WTC11 (cell line): ENCODE data around the gene LOXL4.

ENCODE experiments used
- SOX15 ChIP-seq: fragments of 250-450 bp; sonication (Bioruptor Pico); IDR thresholded peaks from 2 replicates; pipeline ENCODE4 v1.9.0; 2021; ENCODE audit warnings: mild to moderate bottlenecking
- USF2 ChIP-seq: sonication (generic); formaldehyde crosslinking; IDR thresholded peaks from 2 replicates; pipeline ENCODE4 v1.8.1; 2023; ENCODE audit warnings: mild to moderate bottlenecking, missing genetic modification reagents, moderate library complexity
- TF ChIP-seq, protein P1 (sequence below): sonication (generic); formaldehyde crosslinking; IDR thresholded peaks from 2 replicates; pipeline ENCODE4 v1.8.0; 2022; ENCODE audit warnings: mild to moderate bottlenecking, missing genetic modification reagents
- TF ChIP-seq, protein P2 (sequence below): fragments of 200-600 bp; IDR thresholded peaks from 2 replicates; pipeline ENCODE4 v1.8.0; 2022; ENCODE audit warnings: antibody characterized with exemption
- TF ChIP-seq, protein P3 (sequence below): sonication (generic); formaldehyde crosslinking; IDR thresholded peaks from 2 replicates; pipeline ENCODE4 v1.8.0; 2023; ENCODE audit warnings: mild to moderate bottlenecking, missing genetic modification reagents

- TF ChIP-seq USF2 (CRISPR knock-in tag) (no peak), SOX15 (CRISPR knock-in tag) (no peak)
- TF ChIP-seq, protein P1, sequence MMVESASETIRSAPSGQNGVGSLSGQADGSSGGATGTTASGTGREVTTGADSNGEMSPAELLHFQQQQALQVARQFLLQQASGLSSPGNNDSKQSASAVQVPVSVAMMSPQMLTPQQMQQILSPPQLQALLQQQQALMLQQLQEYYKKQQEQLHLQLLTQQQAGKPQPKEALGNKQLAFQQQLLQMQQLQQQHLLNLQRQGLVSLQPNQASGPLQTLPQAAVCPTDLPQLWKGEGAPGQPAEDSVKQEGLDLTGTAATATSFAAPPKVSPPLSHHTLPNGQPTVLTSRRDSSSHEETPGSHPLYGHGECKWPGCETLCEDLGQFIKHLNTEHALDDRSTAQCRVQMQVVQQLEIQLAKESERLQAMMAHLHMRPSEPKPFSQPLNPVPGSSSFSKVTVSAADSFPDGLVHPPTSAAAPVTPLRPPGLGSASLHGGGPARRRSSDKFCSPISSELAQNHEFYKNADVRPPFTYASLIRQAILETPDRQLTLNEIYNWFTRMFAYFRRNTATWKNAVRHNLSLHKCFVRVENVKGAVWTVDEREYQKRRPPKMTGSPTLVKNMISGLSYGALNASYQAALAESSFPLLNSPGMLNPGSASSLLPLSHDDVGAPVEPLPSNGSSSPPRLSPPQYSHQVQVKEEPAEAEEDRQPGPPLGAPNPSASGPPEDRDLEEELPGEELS (CRISPR knock-in tag) = no peak
- TF ChIP-seq, protein P2, sequence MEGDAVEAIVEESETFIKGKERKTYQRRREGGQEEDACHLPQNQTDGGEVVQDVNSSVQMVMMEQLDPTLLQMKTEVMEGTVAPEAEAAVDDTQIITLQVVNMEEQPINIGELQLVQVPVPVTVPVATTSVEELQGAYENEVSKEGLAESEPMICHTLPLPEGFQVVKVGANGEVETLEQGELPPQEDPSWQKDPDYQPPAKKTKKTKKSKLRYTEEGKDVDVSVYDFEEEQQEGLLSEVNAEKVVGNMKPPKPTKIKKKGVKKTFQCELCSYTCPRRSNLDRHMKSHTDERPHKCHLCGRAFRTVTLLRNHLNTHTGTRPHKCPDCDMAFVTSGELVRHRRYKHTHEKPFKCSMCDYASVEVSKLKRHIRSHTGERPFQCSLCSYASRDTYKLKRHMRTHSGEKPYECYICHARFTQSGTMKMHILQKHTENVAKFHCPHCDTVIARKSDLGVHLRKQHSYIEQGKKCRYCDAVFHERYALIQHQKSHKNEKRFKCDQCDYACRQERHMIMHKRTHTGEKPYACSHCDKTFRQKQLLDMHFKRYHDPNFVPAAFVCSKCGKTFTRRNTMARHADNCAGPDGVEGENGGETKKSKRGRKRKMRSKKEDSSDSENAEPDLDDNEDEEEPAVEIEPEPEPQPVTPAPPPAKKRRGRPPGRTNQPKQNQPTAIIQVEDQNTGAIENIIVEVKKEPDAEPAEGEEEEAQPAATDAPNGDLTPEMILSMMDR = no peak
- TF ChIP-seq, protein P3, sequence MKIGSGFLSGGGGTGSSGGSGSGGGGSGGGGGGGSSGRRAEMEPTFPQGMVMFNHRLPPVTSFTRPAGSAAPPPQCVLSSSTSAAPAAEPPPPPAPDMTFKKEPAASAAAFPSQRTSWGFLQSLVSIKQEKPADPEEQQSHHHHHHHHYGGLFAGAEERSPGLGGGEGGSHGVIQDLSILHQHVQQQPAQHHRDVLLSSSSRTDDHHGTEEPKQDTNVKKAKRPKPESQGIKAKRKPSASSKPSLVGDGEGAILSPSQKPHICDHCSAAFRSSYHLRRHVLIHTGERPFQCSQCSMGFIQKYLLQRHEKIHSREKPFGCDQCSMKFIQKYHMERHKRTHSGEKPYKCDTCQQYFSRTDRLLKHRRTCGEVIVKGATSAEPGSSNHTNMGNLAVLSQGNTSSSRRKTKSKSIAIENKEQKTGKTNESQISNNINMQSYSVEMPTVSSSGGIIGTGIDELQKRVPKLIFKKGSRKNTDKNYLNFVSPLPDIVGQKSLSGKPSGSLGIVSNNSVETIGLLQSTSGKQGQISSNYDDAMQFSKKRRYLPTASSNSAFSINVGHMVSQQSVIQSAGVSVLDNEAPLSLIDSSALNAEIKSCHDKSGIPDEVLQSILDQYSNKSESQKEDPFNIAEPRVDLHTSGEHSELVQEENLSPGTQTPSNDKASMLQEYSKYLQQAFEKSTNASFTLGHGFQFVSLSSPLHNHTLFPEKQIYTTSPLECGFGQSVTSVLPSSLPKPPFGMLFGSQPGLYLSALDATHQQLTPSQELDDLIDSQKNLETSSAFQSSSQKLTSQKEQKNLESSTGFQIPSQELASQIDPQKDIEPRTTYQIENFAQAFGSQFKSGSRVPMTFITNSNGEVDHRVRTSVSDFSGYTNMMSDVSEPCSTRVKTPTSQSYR (CRISPR knock-in tag) = no peak
Measured at GRCh38 chr10:98313598-98313997, 45.6 kb upstream of the LOXL4 start.
